NB4 (cell line): Measurements from ENCODE around the gene VPS37D.

Source experiments
- POLR2A ChIP-seq: IDR thresholded peaks from 2 replicates; pipeline ENCODE4 v1.6.1; 2011; ENCODE audit warnings: mild to moderate bottlenecking; ENCODE audit not compliant: insufficient read length; ENCODE audit errors: extremely low read depth
- TF ChIP-seq, protein P1 (sequence below): IDR thresholded peaks from one replicate; pipeline ENCODE4 v1.5.1; 2012; ENCODE audit warnings: low read depth, low read length

- TF ChIP-seq, protein P1, sequence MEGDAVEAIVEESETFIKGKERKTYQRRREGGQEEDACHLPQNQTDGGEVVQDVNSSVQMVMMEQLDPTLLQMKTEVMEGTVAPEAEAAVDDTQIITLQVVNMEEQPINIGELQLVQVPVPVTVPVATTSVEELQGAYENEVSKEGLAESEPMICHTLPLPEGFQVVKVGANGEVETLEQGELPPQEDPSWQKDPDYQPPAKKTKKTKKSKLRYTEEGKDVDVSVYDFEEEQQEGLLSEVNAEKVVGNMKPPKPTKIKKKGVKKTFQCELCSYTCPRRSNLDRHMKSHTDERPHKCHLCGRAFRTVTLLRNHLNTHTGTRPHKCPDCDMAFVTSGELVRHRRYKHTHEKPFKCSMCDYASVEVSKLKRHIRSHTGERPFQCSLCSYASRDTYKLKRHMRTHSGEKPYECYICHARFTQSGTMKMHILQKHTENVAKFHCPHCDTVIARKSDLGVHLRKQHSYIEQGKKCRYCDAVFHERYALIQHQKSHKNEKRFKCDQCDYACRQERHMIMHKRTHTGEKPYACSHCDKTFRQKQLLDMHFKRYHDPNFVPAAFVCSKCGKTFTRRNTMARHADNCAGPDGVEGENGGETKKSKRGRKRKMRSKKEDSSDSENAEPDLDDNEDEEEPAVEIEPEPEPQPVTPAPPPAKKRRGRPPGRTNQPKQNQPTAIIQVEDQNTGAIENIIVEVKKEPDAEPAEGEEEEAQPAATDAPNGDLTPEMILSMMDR = no peak
- TF ChIP-seq POLR2A = no peak
Observed at GRCh38 chr7:73625276-73625675, 42.4 kb upstream of the VPS37D start.
